ENCODE results near the gene GAS7. TPM values are rescaled to one million over a fixed set of nuclear protein-coding genes. Genes with fewer than 3 reads are reported as not detected.

The GAS7 gene
- total RNA-seq, 1 experiment from 2014 or later = 6.0 TPM

DNA sequence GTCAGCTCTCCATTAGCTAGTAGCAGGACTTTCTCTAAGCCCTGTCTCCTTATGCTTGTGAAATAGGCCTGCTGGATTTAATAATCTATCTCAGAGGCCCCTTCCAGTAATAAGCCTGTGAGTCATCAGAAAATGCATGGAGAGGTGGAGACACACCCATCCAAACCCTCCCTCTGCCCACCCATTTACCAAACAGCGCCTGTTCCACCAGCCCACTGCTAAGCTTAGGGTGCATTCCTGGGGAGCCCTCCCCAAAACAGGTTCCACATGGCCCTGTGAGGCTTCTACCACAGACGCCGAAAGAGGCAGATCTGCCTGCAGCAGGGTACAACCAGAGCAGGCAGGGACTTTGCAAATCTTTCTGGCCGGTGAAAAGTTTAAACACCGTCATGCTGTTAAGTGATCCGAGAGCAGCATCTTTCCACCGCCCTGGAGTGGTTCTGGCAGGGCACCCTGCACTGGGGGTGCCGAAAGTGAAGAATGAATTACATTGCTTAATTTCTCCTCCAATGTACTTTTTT is 99.3 kb downstream of the GAS7 start:
- DNase-seq = no peak
- no peak overlapping the region for H3K27ac ChIP-seq (ENCODE audit: insufficient read length, low read depth, low read length)
- H3K27me3 ChIP-seq (ENCODE audit: insufficient read depth, low read length) = no peaks in the 10 kb centered on the region
- no peak overlapping the region for H2BK15ac ChIP-seq (ENCODE audit: low read depth, low read length)
- H2BK120ac ChIP-seq (ENCODE audit: low read depth, low read length, poor library complexity, severe bottlenecking) = no peak overlapping the region
- no peak overlapping the region for H3K56ac ChIP-seq (ENCODE audit: insufficient read length, low read depth, low read length)
- H3K4me2 ChIP-seq (ENCODE audit: insufficient read depth, insufficient read length, low read length) = no peak overlapping the region
- H3K4ac ChIP-seq (ENCODE audit: low read depth, low read length) = no peak overlapping the region
- H3K23ac ChIP-seq (ENCODE audit: insufficient read length, low read depth, low read length) = no peak overlapping the region
- Mint-ChIP-seq H3K27me3 (ENCODE audit: low read depth) (no peaks in the 10 kb centered on the region), H3K4me1 (peaks cover 2 to 9% of the 10 kb centered on the region in 2 experiments; a peak in 2 of 4 replicates), H3K9me3 (no peaks in the 10 kb centered on the region), H3K36me3 (ENCODE audit: insufficient read depth in 1 of 3, low read depth in 3 of 3) (no peaks in the 10 kb centered on the region), H3K27ac (peak overlapping the region in 1 of 3 experiments; percentile 24; a peak in 1 of 7 replicates), H3K4me3 (no peak overlapping the region)
- no peak overlapping the region for H3K9ac ChIP-seq (ENCODE audit: extremely low read depth, insufficient read length, low read length)
- no peaks in the 10 kb centered on the region for H3K79me2 ChIP-seq (ENCODE audit: insufficient read depth, low read length)
- H3K18ac ChIP-seq (ENCODE audit: insufficient read length, low read depth, low read length) = no peak overlapping the region
- H2BK12ac ChIP-seq (ENCODE audit: insufficient read length, low read depth, low read length) = no peak overlapping the region
- TF ChIP-seq, protein P1, sequence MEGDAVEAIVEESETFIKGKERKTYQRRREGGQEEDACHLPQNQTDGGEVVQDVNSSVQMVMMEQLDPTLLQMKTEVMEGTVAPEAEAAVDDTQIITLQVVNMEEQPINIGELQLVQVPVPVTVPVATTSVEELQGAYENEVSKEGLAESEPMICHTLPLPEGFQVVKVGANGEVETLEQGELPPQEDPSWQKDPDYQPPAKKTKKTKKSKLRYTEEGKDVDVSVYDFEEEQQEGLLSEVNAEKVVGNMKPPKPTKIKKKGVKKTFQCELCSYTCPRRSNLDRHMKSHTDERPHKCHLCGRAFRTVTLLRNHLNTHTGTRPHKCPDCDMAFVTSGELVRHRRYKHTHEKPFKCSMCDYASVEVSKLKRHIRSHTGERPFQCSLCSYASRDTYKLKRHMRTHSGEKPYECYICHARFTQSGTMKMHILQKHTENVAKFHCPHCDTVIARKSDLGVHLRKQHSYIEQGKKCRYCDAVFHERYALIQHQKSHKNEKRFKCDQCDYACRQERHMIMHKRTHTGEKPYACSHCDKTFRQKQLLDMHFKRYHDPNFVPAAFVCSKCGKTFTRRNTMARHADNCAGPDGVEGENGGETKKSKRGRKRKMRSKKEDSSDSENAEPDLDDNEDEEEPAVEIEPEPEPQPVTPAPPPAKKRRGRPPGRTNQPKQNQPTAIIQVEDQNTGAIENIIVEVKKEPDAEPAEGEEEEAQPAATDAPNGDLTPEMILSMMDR (conservative IDR thresholded peaks at IDR 0.05) = no peak
- H3K14ac ChIP-seq (ENCODE audit: insufficient read depth, low read length) = no peak overlapping the region
- H2AFZ ChIP-seq (ENCODE audit: low read length) = no peak overlapping the region
- no peaks in the 10 kb centered on the region for H3K23me2 ChIP-seq (ENCODE audit: insufficient read length, low read depth, low read length, poor library complexity, severe bottlenecking)
- no peak overlapping the region for H2BK5ac ChIP-seq (ENCODE audit: insufficient read length, low read length)
- H3K9me3 ChIP-seq (ENCODE audit: control insufficient read depth, low read depth, low read length) = no peaks in the 10 kb centered on the region
- H3T11ph ChIP-seq (ENCODE audit: low read length) = no peak overlapping the region
- WGBS (ENCODE audit: extremely low coverage, insufficient read length, low lambda C conversion rate) = no CpG with 5 or more reads among the region's 8 CpGs
- H3K79me1 ChIP-seq (ENCODE audit: insufficient read depth, low read depth, low read length, poor library complexity, severe bottlenecking) = no peaks in the 10 kb centered on the region
- no peak overlapping the region for H4K5ac ChIP-seq (ENCODE audit: insufficient read length, low read depth, low read length)
- no peak overlapping the region for H2AK5ac ChIP-seq (ENCODE audit: insufficient read length, low read length)
- no peak overlapping the region for H2BK20ac ChIP-seq (ENCODE audit: low read depth, low read length, poor library complexity, severe bottlenecking)
- no peak overlapping the region for H4K8ac ChIP-seq (replicated peaks; ENCODE audit: insufficient read length, low read depth, low read length)
- H4K20me1 ChIP-seq (ENCODE audit: control insufficient read depth, insufficient read depth, insufficient read length) = no peaks in the 10 kb centered on the region
- 0 out of 2 replicates have a peak, but pooled peaks cover 2% of the 10 kb centered on the region for H3K4me1 ChIP-seq (ENCODE audit: insufficient read depth, low read length)
- H4K91ac ChIP-seq (ENCODE audit: insufficient read length, low read depth, low read length) = no peak overlapping the region
